LNCAP (cell line): ENCODE results near the gene C8B.
A peak's percentile ranks its signal among the peaks of the same experiment; 100 is the strongest.

Source experiments
- CTCF ChIP-seq: fragments of 450-650 bp; IDR thresholded peaks from 2 replicates; pipeline ENCODE4 v1.5.1; 2017; ENCODE audit warnings: mild to moderate bottlenecking

Gene C8B

DNA sequence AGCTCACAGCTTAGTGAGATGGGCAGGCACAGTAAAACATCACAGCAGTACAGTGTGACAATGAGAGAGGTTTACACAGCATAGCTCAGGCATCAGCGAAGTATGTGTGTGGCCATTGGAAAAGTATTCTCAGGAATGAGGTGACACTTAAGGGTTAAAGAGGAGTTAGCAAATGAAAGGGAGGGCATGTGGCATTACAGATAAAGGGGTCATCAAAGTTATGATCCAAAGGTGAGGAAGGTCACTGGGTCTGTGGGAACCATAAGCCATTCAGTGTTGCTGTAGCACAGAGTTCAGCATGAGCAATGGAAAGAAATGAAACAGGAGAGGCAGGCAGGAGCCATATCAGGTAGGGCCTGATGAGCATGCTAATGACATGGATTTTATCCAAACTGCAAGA is 4.5 kb upstream of the C8B start:
- no peak for TF ChIP-seq CTCF

DNA sequence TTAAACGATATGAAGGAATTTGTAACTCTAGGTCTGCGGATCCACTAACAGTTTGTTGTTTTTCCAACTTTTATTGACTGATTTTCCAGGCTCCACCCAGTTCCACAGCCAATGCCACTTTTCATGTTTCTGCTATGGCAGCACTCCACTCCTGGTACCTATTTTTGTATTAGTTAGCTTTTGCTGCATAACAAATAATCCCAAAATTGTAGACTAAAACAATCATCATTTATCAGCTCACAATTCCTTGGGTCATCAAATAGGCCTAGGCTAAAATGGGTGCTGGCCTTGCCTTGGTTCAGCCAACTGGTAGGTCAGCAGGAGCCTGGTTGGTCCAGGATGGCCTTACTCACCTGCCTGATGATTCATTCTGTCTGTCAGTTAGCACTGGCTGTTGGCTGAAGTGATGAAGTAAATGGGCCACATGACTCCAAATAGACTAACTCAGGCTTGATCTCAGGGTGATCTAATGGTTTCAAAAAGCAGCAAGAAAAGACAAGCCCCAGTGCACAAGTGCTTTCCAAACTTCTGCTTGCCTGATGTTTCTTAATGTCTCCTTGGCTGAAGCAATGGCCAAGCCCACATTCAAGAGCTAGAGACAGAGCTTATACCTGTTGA is 3.2 kb upstream of the C8B start:
- TF ChIP-seq CTCF: no peak

DNA sequence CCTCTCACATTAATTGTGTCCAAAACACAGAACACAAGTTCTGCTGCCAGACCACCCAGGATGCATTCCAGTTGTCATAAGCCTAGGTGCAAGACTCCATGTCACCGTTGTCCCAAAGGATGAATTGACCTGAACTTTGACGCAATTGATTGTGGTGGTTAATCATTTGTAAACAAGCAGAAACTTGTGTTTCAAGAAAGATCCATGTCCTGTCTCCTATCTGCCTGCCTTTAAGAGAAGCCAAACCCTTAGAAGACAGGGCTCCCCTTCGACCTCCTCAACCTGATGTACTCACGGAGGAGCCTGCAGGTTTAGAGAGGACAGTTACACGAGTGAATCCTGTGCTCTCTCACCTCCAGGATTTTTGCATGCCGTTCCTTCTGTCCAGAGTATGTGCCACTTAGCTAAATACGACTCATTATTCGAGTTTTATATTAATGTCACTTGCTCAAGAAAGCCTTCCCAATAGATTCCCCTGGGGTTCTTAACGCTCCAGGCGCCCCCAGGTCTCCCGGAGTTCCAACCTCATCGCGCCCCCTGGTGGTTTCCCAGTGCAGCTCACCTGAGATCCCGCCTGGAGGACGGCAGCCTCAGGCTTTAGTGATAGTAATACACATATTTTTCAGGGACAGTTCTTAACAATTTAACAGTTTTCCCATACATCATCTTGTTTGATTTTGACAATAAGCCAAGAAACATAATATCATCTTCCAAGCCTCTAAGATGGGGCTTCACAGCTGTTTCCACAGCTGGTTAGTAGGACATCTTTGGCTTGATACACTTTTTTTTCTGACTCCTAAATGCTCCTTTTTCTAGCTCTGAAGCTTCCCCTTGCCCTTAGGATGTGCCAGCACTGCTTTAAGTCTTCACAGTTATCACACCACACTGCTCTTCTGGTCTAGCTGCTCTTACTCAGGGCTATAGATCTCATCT is 2.4 kb upstream of the C8B start:
- peak; percentile 77 for TF ChIP-seq CTCF

- no peak for TF ChIP-seq CTCF
These were observed 1.5 kb upstream of the C8B start for GRCh38 chr1:56967355-56967754.

DNA sequence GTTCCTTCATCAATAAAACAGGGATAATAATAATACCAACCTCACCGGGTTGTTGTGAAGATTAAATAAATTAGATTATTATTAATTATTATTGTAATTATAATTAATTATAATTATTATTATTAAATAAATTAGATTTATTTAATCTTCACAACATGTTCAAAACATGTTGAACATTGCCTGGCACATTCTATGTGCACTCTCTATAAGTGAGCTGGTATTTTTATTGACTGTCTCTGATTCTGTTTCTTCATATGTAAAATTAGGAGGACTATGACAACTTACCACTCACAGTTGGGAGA is 834 bp upstream of the C8B start:
- TF ChIP-seq CTCF: no peak

- no peak for TF ChIP-seq CTCF
These were observed 624 bp downstream of the C8B start for GRCh38 chr1:56965191-56965590.

DNA sequence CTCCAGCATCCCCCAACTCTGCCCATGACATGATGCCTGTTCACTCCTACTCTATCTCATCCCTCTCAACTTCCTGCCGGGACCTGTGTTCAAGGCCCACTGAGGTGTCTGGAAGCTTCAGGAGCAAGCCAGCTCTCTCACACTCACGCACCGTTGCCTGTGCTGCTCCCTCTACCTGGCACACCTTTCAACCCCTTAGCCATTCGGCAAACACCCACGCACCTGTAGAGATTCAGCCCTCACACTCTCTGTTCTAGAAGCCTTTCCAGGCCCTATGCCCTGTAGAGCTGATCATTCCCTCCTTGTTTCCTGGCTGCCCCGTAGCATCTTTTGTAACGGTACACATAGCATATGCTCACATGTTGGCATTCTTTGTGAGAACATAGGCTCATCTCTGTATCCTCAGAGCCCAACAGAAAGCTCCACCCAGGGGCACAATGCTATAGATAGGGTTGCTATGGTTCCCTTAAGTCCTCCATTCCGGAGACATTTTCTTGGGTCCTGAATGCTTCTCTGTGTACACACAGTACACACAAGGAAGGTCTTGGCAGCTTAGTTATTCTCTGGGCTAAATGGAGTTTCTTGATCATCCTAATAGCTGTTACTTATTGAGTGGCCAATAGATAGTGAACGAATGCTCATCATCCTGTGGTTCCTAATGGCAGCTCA is 1.3 kb downstream of the C8B start:
- no peak for TF ChIP-seq CTCF
